GM12878 (cell line): ENCODE data around the gene HMOX1. TPM values are rescaled to one million over a fixed set of nuclear protein-coding genes. Genes with fewer than 3 reads are reported as not detected.

Experiments
- ATAC-seq: fragments of 200-7000 bp; cut with Tn5 transposase; 3 replicates; pipeline ENCODE4 v1.9.1; 2020; ENCODE audit warnings: mild to moderate bottlenecking, moderate library complexity
- BruUV-seq: library from RNA; stranded (reverse); fragments of 400-500 nt; replicated peaks from 2 replicates; lab custom pipeline; 2021; lab: Mats Ljungman, UMichigan
- CTCF ChIA-PET: fragments of 300-600 bp; sonication (Branson Sonifier 250); formaldehyde crosslinking; extraction: SDS; loops from one replicate; lab custom pipeline; 2021; ENCODE audit warnings: inconsistent platforms; lab: Yijun Ruan, JAX
- POLR2A ChIA-PET: fragments of 350-600 bp; formaldehyde crosslinking; extraction: SDS; loops from one replicate; lab custom pipeline; 2021; ENCODE audit warnings: inconsistent platforms; lab: Charles Lee
- RAD21 ChIA-PET: fragments of 300-600 bp; sonication (Branson Sonifier 250); formaldehyde crosslinking; loops from one replicate; lab custom pipeline; 2023; ENCODE audit warnings: antibody characterized with exemption; ENCODE audit not compliant: unreplicated experiment; lab: Charles Lee
- SMC1A ChIA-PET: fragments of 300-600 bp; sonication (Branson Sonifier 250); formaldehyde crosslinking; loops from one replicate; lab custom pipeline; 2023; ENCODE audit not compliant: unreplicated experiment, uncharacterized antibody; lab: Charles Lee
- DNase-seq: peaks from one replicate; pipeline ENCODE4 v3.0.0-alpha.2; 2011; ENCODE audit warnings: low read depth, low spot score
- FAIRE-seq: peaks from 3 replicates; lab custom pipeline; 2011; peaks lifted over from hg19 to GRCh38; lab: Jason Lieb, UNC
- H2AFZ ChIP-seq: 2 replicates; pipeline ENCODE4 v1.6.0; 2011; ENCODE audit warnings: low read depth, low read length, control low read depth; ENCODE audit not compliant: control insufficient read depth
- H3K27ac ChIP-seq: 2 replicates; pipeline ENCODE4 v1.5.1; 2011; ENCODE audit warnings: control low read depth; ENCODE audit not compliant: control insufficient read depth, insufficient read depth
- H3K27me3 ChIP-seq, 2 experiments: replicated peaks in 1 of 2; 2 replicates each; pipeline versions ENCODE4 v1.6.0 to v1.6.1; 2011; ENCODE audit warnings: low read length in 1 of 2; ENCODE audit not compliant: control insufficient read depth in 2 of 2, insufficient read depth in 2 of 2
- H3K36me3 ChIP-seq, 2 experiments: 2 replicates each; pipeline ENCODE4 v1.5.1; 2011; ENCODE audit warnings: low read length in 1 of 2; ENCODE audit not compliant: control insufficient read depth in 2 of 2, insufficient read depth in 2 of 2
- H3K4me1 ChIP-seq: 2 replicates; pipeline ENCODE4 v1.6.1; 2011; ENCODE audit warnings: mild to moderate bottlenecking, low read length, moderate library complexity, mixed read lengths; ENCODE audit not compliant: control insufficient read depth, insufficient read depth
- H3K4me2 ChIP-seq: 2 replicates; pipeline ENCODE4 v1.6.0; 2011; ENCODE audit warnings: control low read depth; ENCODE audit not compliant: control insufficient read depth, insufficient read depth
- H3K4me3 ChIP-seq: fragments of 200-600 bp; sonication (generic); 2 replicates; pipeline ENCODE4 v1.5.1; 2016
- H3K79me2 ChIP-seq: 2 replicates; pipeline ENCODE4 v1.6.0; 2011; ENCODE audit warnings: low read length; ENCODE audit not compliant: control insufficient read depth, insufficient read depth
- H3K9ac ChIP-seq: 2 replicates; pipeline ENCODE4 v1.8.0; 2011; ENCODE audit warnings: low read length, control low read depth, mixed read lengths; ENCODE audit not compliant: control insufficient read depth, insufficient read depth
- H3K9me3 ChIP-seq: replicated peaks from 3 replicates; pipeline ENCODE4 v1.5.1; 2011; ENCODE audit warnings: mild to moderate bottlenecking, low read length; ENCODE audit not compliant: control insufficient read depth, insufficient read depth
- H4K20me1 ChIP-seq: 2 replicates; pipeline ENCODE4 v1.6.0; 2011; ENCODE audit not compliant: control insufficient read depth, insufficient read depth
- BCL11A ChIP-seq: IDR thresholded peaks from 2 replicates; pipeline ENCODE4 v1.6.1; 2011; ENCODE audit warnings: low read depth, low read length
- BMI1 ChIP-seq: fragments of 450-650 bp; IDR thresholded peaks from 2 replicates; pipeline ENCODE4 v1.6.1; 2016; ENCODE audit warnings: mild to moderate bottlenecking, moderate library complexity, borderline replicate concordance
- CREB1 ChIP-seq: IDR thresholded peaks from 2 replicates; pipeline ENCODE4 v1.6.1; 2012; ENCODE audit warnings: low read depth, mild to moderate bottlenecking, inconsistent platforms
- DPF2 ChIP-seq: fragments of 450-650 bp; IDR thresholded peaks from 2 replicates; pipeline ENCODE4 v1.6.1; 2017; ENCODE audit warnings: mild to moderate bottlenecking
- HDAC2 ChIP-seq: fragments of 200-600 bp; sonication (generic); IDR thresholded peaks from 2 replicates; pipeline ENCODE4 v1.6.1; 2017
- IKZF2 ChIP-seq, 2 experiments: fragments of 450-650 bp; IDR thresholded peaks; 2 replicates each; pipeline ENCODE4 v1.6.1; 2017; ENCODE audit warnings: mild to moderate bottlenecking in 2 of 2, moderate library complexity in 2 of 2
- MEF2A ChIP-seq: IDR thresholded peaks from 2 replicates; pipeline ENCODE4 v1.6.1; 2011; ENCODE audit warnings: low read depth, mild to moderate bottlenecking, low read length, moderate library complexity; ENCODE audit not compliant: insufficient read depth
- NR2C1 ChIP-seq: fragments of 450-650 bp; IDR thresholded peaks from 2 replicates; pipeline ENCODE4 v1.6.1; 2017; ENCODE audit warnings: antibody characterized with exemption, mild to moderate bottlenecking, moderate library complexity
- RB1 ChIP-seq: fragments of 450-650 bp; formaldehyde crosslinking; IDR thresholded peaks from 2 replicates; pipeline ENCODE4 v1.6.1; 2017; ENCODE audit warnings: mild to moderate bottlenecking, borderline replicate concordance
- RBBP5 ChIP-seq: fragments of 200-600 bp; sonication (generic); conservative IDR thresholded peaks from 2 replicates; pipeline ENCODE4 v1.6.1; 2016
- RCOR1 ChIP-seq: conservative IDR thresholded peaks from 2 replicates; pipeline ENCODE4 v1.6.1; 2012; ENCODE audit warnings: low read depth, low read length, improper control_type of control experiment
- RUNX3 ChIP-seq: IDR thresholded peaks from 2 replicates; pipeline ENCODE4 v1.6.1; 2012; ENCODE audit warnings: low read length, inconsistent platforms
- SMARCA5 ChIP-seq: fragments of 450-650 bp; IDR thresholded peaks from 2 replicates; pipeline ENCODE4 v1.6.1; 2017; ENCODE audit warnings: mild to moderate bottlenecking
- SREBF1 ChIP-seq: IDR thresholded peaks from 2 replicates; pipeline ENCODE4 v1.6.1; 2012; ENCODE audit warnings: mild to moderate bottlenecking, low read length
- WGBS: methylation state at CpG from one replicate; pipeline ENCODE4 v1.1.6; 2016; ENCODE audit warnings: low lambda C conversion rate; ENCODE audit not compliant: insufficient replicate concordance, insufficient coverage; ENCODE audit errors: missing lambda C conversion rate; 5-methylcytosine and 5-hydroxymethylcytosine counted together
- in situ Hi-C: fragments of 300-500 bp; cut with MboI; formaldehyde crosslinking; loops from 9 replicates; pipeline ENCODE4 v1.14.3; 2018; ENCODE audit warnings: mixed read lengths
- intact Hi-C: fragments of 100-400 bp; cut with micrococcal nuclease; formaldehyde crosslinking; loops from one replicate; pipeline ENCODE4 v1.14.2; 2022; ENCODE audit not compliant: unreplicated experiment
- polyA plus RNA-seq, 11 experiments: library from polyadenylated mRNA; depleted of rRNA in 4 of 11; unstranded in 6 of 11; stranded (reverse) in 5 of 11; fragments of >200 nt; fragmentation: Nextera tagmentation in 4 of 11; fragmentation: Illumina TruSeq in 1 of 11; extraction: Ambion mirVana in 4 of 11; extraction: Trizol in 1 of 11; gene quantifications; 1 replicate in 1 of 11; 2 replicates in 10 of 11; pipeline versions ENCODE4 v1.2.1 to v1.2.3, GENCODE V29; 2011 to 2016; ENCODE audit warnings: inconsistent platforms in 2 of 11, missing spikeins in 2 of 11, low read depth in 1 of 11
- total RNA-seq, 4 experiments: library from RNA; depleted of rRNA in 3 of 4; stranded (reverse); fragments of >200 nt in 3 of 4; fragmentation: Illumina TruSeq in 1 of 4; extraction: Trizol in 1 of 4; gene quantifications; 2 replicates each; pipeline versions ENCODE4 v1.2.1 to v1.2.3, GENCODE V29; 2013 to 2021
- TF ChIP-seq, protein P1 (sequence below): fragments of 450-650 bp; conservative IDR thresholded peaks from 2 replicates; pipeline ENCODE4 v1.6.1; 2017; ENCODE audit warnings: mild to moderate bottlenecking, moderate library complexity
- TF ChIP-seq, protein P2 (sequence below): fragments of 150-350 bp; IDR thresholded peaks from 2 replicates; pipeline ENCODE4 v1.6.1; 2014; ENCODE audit warnings: mild to moderate bottlenecking, low read depth, low read length
- TF ChIP-seq, protein P3 (sequence below): IDR thresholded peaks from 2 replicates; pipeline ENCODE4 v1.6.1; 2012; ENCODE audit warnings: mild to moderate bottlenecking, low read depth, low read length

Gene HMOX1
- total and polyA plus RNA-seq, 10 of the 15 experiments (the other 5 are each of a cell fraction or from before 2014, with no cell fraction given), result 1.5 to 36.7 (median 18.8) TPM

DNA sequence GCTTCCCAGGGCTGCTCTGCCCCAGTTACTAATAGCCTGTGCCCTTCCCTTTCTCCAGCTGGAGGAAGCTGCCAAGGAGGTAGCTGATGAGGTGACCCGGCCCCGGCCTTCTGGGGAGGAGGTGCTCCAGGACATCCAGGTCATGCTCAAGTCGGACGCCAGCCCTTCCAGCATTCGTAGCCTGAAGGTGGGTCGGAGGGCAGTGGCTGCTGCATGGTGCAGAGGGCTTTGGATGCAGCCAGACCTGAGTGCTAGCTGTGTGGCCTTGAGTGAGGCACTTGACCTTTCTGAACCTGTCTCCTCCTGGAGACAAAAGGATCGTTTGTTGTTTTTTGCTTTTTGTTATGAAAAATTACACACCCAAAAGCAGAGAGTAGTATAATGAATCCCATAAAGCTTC, 22.5 kb downstream of the HMOX1 start:
- Histone ChIP-seq H3K9me3 (no peaks in the 10 kb centered on the region), H3K4me3 (0 out of 2 replicates have a peak overlapping the region, but pooled peaks have one; percentile 38), H3K27ac (0 out of 2 replicates have a peak overlapping the region, but pooled peaks have one; percentile 14), H3K27me3 (no peaks in the 10 kb centered on the region), H4K20me1 (no peaks in the 10 kb centered on the region), H2AFZ (no peak overlapping the region), H3K79me2 (peaks cover 38% of the 10 kb centered on the region), H3K4me1 (peaks cover 20% of the 10 kb centered on the region), H3K36me3 (peaks cover 18 to 24% of the 10 kb centered on the region in 2 experiments; a peak in 3 of 4 replicates), H3K4me2 (peak overlapping the region; percentile 6; the same call in 1 of the 2 replicates), H3K9ac (no peak overlapping the region)
- ChIA-PET POLR2A (interaction anchor here (1.4 to 3.1 kb wide), 2 partner anchors 8 to 18 kb away, joined by 12 to 22 read pairs; no protein-coding TSS in a partner anchor), CTCF (interaction anchor here (0.5 to 4.4 kb wide), 4 partner anchors 11 to 1051 kb away, joined by 3 to 21 read pairs (median 4); no protein-coding TSS in a partner anchor), RAD21 (interaction anchor here (1.3 to 1.6 kb wide), 4 partner anchors 28 to 52 kb away, joined by 3 to 5 read pairs (median 4); no protein-coding TSS in a partner anchor), SMC1A (interaction anchor here (0.8 to 8.6 kb wide), 5 partner anchors 7 to 245 kb away, joined by 3 to 79 read pairs (median 4); partner anchors contain the start of gene APOL6)
- 84% methylated on average over 7 of the region's 7 CpGs for WGBS
- no peak for FAIRE-seq
- BruUV-seq, result no TSS peak
- in situ Hi-C loops, result loop anchor here (10.0 to 25.0 kb wide), 2 partner anchors 279 to 1109 kb away; partner anchors contain the start of gene FOXRED2
- DNase-seq, result no peak
- no peak for ATAC-seq
- intact Hi-C loops, result loop anchor here (5.0 kb wide), 1 partner anchor 96 kb away; no protein-coding TSS in a partner anchor
- TF ChIP-seq, protein P1, sequence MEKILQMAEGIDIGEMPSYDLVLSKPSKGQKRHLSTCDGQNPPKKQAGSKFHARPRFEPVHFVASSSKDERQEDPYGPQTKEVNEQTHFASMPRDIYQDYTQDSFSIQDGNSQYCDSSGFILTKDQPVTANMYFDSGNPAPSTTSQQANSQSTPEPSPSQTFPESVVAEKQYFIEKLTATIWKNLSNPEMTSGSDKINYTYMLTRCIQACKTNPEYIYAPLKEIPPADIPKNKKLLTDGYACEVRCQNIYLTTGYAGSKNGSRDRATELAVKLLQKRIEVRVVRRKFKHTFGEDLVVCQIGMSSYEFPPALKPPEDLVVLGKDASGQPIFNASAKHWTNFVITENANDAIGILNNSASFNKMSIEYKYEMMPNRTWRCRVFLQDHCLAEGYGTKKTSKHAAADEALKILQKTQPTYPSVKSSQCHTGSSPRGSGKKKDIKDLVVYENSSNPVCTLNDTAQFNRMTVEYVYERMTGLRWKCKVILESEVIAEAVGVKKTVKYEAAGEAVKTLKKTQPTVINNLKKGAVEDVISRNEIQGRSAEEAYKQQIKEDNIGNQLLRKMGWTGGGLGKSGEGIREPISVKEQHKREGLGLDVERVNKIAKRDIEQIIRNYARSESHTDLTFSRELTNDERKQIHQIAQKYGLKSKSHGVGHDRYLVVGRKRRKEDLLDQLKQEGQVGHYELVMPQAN, result no peak
- TF ChIP-seq, protein P2, sequence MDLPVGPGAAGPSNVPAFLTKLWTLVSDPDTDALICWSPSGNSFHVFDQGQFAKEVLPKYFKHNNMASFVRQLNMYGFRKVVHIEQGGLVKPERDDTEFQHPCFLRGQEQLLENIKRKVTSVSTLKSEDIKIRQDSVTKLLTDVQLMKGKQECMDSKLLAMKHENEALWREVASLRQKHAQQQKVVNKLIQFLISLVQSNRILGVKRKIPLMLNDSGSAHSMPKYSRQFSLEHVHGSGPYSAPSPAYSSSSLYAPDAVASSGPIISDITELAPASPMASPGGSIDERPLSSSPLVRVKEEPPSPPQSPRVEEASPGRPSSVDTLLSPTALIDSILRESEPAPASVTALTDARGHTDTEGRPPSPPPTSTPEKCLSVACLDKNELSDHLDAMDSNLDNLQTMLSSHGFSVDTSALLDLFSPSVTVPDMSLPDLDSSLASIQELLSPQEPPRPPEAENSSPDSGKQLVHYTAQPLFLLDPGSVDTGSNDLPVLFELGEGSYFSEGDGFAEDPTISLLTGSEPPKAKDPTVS, result no peak
- TF ChIP-seq MEF2A (no peak), RCOR1 (no peak), RBBP5 (no peak), CREB1 (no peak), RUNX3 (no peak), SMARCA5 (no peak), HDAC2 (no peak), IKZF2 (IDR thresholded peaks at IDR 0.05) (no peak), BMI1 (no peak), BCL11A (no peak), RB1 (no peak), SREBF1 (no peak), DPF2 (no peak), NR2C1 (no peak)
- TF ChIP-seq, protein P3, sequence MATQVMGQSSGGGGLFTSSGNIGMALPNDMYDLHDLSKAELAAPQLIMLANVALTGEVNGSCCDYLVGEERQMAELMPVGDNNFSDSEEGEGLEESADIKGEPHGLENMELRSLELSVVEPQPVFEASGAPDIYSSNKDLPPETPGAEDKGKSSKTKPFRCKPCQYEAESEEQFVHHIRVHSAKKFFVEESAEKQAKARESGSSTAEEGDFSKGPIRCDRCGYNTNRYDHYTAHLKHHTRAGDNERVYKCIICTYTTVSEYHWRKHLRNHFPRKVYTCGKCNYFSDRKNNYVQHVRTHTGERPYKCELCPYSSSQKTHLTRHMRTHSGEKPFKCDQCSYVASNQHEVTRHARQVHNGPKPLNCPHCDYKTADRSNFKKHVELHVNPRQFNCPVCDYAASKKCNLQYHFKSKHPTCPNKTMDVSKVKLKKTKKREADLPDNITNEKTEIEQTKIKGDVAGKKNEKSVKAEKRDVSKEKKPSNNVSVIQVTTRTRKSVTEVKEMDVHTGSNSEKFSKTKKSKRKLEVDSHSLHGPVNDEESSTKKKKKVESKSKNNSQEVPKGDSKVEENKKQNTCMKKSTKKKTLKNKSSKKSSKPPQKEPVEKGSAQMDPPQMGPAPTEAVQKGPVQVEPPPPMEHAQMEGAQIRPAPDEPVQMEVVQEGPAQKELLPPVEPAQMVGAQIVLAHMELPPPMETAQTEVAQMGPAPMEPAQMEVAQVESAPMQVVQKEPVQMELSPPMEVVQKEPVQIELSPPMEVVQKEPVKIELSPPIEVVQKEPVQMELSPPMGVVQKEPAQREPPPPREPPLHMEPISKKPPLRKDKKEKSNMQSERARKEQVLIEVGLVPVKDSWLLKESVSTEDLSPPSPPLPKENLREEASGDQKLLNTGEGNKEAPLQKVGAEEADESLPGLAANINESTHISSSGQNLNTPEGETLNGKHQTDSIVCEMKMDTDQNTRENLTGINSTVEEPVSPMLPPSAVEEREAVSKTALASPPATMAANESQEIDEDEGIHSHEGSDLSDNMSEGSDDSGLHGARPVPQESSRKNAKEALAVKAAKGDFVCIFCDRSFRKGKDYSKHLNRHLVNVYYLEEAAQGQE, result no peak
